HG03066 (cell line): ENCODE results near the gene FOXP2.

Source experiments
- ATAC-seq: cut with Tn5 transposase; IDR thresholded peaks from one replicate; pipeline ENCODE4 v1.9.1; 2021; ENCODE audit warnings: low read depth; ENCODE audit not compliant: unreplicated experiment

The FOXP2 gene

DNA sequence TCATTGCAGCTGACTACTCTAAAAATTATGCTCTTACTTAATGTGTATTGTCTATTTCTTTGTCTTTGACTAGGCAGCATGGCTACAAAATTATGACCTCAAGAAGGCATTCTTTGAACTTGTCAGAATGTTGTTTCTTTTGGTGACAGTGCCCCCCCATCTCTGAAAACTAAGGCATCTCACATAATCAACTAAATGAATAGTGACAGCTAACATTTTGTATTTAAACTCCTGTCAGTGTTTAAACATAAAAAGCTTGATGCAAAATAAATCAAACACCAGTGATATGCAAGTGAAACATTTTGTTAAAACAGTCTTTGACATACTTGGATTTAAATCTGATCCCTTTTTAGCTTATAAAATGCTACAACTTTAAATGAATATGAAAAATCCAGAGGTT, 233.5 kb downstream of the FOXP2 start:
- ATAC-seq = no peak

DNA sequence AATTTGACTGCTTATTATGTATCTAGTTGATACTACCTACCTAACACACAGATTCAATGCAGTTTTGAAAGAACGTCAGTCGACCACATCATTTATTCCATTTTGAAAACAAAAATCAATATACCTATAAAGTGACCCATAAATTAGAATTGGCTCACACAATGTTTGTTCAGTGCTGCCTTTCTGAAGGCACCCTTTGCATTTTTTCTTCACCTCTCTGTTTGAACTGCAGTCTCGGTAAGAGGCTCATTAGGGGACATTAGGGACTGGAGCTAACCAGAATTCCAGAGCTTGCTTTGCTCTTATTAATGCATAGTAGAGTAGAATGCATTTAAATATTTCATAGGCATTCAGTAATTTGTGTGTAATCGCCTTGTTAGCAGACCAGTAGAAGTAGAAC, 234.1 kb downstream of the FOXP2 start:
- no peak for ATAC-seq

DNA sequence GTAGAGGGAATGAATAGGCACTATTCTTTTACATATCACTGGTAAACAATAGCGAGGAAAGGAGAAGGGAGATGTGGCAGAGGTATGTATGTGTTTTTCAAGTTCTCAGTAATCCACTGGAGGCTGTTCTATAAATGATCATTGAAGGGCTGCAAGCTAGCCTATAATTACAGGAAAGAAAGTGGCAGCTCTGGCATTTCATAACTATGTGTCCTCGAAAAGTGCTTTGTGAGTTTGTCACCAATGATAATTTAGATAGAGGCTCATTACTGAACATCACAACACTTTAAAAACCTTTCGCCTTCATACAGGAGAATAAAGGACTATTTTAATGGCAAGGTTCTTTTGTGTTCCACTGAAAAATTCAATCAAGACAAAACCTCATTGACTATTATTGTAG, 235.1 kb downstream of the FOXP2 start:
- no peak for ATAC-seq

DNA sequence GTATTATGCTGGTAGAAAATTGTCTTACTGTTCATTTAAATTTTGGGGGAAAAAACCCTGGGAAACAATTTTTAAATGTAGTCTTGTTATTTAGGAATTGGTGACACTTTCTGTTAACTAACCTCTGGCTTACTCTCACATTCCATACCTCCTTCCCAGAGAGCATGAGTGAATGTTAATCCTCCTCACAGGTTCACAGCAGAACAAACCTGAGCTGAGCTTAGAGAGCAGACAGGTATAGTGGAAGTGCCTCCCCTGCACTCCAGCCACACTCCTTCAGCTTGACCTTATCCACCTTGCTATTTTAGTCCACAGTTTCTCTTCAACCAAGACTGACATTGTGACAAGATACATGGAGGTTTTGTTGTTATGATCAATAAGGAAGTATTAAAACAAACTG, 235.9 kb downstream of the FOXP2 start:
- ATAC-seq = no peak

DNA sequence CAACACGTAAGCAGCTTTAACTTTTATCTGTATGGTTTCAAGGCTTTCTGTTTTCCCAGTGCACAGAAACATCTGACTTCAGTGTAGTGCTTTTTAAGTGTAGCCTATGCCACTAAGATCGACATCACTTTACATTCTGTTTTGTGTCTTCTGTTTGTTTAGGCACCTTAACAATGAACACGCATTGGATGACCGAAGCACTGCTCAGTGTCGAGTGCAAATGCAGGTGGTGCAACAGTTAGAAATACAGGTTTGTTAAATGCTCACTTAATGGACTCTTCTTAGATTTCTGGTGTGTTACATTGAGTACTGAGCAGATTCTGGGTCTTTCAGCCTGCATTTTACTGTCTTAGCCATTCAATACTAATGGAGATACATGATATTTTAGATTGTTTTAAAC, 237.4 kb downstream of the FOXP2 start:
- ATAC-seq = no peak

DNA sequence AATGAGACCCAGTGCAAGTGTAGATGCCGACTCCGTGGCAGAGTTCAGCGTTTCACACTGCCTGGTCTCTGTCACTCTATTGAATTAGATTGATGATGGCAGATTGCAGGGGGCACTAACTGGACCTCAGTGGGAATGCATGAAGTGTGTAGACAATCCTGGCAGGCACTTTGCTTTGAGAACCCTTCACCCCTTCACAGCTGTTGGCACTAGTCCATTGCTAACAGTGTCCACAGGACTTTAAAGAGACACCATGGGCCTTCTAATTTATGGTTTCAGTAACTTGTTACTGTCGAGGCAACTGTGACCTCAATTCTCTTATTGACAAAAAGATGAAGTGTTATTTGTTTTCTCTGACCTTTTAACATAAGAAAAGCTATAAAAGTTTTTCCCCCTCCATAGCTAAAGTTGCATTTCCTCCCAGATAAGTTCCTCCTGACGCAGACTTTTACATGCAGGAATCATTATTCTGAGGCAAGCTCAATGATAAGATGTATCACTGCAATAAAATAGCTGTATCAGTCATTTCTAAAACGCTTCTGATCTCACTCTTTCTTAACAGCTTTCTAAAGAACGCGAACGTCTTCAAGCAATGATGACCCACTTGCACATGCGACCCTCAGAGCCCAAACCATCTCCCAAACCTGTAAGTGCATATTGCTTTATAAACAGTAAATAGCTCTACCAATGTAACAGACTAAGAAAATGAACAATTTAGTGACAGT, 238.9 kb downstream of the FOXP2 start:
- ATAC-seq = no peak

DNA sequence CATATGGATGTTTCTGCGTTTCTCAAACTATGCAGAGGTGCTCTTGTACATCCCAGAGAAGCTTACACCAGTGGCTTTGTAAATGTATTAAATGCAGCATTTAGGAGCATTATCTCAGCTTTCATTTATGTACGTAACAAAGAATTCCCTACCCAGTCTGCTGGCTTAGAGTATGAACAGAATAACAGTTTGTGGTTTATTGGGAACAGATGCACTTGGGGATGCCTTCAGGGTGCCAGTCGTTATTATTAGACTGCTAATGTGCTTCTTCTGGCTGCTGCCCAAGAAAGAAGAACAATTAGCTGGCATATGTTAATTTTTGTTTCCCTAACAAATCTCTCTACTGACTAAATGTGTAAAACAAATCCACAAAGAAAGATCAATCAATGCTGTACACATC, 241.9 kb downstream of the FOXP2 start:
- ATAC-seq = no peak

DNA sequence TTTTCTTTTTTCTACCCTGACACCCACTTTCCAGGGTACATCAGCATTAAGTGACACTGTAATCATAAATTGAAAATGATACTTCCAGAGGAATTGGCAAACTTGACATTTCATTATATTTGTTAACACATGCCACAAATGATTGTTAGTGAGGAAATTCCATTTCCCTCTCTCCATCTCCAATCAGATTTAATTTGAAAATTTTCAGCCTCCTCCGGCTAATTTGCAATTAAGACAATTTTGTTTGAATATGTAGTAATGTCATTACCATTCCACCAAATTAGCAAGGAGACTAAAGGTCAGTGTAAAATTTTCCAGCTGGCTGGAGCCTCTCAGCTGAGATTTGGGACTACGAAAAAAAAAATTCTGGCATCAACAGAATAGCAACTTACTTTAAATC, 242.7 kb downstream of the FOXP2 start:
- ATAC-seq = no peak

DNA sequence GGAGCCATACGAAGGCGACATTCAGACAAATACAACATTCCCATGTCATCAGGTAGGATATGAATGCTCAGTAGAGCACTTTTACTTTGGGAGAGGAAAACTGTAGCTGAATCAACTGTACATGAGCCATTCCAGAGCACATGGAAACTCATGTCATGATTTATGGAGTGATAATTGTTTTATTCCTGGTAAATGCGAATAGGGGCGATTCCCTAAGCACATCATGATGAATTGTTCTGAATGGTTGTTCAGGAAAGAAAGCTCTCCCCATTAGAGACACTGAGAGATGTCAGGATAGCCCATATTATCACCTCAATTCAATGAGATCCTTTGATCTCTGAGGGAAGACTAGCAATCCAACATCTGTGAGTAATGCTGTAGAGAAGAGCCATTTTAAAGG, 243.6 kb downstream of the FOXP2 start:
- no peak for ATAC-seq

DNA sequence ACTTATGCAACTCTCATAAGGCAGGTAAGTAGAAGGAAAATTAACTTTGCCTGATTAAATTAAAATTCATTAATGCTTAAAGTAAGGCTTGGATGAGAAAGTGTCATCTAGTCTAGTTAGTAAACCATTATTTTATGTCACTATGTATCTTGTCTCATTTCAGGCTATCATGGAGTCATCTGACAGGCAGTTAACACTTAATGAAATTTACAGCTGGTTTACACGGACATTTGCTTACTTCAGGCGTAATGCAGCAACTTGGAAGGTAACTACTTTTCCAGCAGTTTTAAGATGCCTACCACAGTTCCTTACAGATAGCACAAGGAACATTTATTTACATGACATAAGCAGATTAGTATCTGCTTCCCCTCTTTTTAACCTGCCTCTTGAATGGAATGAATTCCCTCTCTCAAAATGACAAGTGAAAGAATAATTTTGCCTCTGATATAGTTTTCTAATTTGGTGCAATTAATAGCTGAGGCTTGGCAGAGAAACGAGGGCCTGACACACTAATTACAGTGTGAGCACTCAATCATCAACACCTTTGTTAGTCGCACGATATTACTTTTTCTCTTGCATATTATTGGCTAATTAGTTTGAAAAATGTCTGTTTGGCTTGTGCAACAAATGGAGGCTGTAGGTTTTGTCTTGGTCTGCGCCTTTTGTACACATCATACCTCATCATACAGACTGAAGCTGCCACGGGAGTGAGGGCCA, 245.0 kb downstream of the FOXP2 start:
- ATAC-seq = no peak

DNA sequence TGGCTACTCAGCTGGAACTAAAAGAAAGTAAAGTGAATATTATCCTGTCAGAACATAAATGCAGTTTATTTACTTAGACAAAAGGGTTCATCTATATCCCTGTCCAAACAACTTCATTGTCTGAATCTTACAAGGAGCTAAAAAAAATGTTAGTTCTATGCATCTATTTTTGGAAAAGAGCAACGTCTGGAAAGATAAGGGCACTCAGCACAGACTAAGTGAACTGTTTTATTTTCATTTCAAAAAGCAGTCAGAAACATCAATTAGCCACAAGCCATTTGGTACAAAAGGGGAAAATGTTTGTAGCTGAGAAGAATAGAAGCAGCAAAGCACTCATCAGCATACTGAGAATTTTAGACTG, 245.5 kb downstream of the FOXP2 start:
- no peak for ATAC-seq

DNA sequence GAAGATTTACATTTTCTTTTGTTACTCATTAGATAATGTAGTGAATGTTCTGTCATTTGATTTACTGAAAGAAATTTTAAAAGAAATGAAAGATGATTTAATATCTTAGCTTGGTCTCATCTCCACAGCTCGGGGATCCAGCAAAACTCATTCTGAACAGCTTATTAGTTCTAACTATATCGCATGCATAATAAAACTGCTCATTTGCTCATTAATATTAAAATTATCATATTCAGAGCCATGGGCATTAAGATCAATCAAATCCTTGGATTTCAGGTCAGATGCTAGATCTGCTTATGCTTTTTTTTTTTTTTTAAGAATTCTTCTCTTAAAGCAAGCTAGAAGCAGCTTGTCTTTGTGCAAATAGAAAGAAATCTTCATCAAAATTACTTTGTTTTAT, 246.1 kb downstream of the FOXP2 start:
- no peak for ATAC-seq

DNA sequence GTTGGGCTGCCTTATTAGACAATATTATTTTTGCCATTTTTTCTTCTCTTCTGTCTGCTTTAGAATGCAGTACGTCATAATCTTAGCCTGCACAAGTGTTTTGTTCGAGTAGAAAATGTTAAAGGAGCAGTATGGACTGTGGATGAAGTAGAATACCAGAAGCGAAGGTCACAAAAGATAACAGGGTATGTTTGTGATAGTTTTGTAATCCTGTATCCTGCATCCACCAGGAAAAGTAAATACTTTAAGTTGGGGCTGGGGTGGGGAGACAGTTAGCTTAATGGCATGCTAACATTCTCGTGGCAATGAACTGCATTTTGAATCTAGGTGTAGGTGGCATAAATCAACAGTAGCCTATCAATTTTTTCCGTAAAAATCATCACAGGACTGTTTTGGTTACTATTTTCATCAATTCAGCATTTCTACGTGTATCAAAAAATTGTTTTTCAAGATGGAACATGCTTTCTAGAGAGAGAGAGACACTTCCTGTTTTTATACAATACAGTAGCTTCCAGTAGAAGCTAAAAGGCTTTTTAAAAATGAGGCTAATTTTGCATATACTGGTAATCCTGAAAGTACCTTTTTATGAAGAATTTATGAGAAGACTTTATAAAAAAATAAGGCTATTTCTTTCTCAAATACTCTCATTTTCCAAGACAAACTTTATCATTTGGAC, 247.5 kb downstream of the FOXP2 start:
- no peak for ATAC-seq

DNA sequence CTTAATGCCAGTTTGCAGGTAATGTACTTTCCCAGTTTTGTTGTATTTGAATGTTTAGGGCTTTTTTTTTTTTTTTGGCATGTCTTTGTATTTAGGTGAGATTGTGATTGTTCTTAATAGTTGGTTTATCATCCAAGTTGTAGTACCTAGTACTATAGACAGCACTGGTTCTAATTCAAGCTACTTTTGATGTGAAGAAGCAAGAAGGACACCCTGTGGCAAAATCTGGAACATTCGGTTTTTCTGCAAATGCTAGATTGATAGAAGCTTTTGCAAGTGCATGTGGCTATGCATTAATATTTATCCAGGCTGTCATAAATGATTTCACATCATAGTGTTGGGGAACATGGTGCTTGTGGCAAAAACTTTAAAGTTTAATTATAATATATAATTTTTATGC, 248.9 kb downstream of the FOXP2 start:
- ATAC-seq = no peak

DNA sequence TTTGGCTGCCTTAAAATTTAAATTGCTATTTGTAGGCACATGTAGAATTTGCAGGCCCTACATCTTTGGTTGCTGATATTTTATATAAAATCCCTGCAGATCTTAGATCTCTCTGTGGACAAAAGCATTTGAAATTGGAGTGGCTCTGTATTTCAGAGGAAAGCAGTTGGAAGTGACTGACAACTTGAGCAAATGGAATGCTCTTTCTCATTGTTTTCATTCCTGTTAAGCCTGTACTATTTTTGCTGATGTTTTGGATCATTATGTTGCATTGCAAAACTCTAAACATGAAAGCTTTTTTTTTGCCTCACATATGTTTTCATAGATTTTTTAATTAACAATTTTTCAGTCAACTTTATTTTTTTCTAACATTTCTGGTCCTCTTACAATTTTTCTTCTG, 256.1 kb downstream of the FOXP2 start:
- no peak for ATAC-seq

DNA sequence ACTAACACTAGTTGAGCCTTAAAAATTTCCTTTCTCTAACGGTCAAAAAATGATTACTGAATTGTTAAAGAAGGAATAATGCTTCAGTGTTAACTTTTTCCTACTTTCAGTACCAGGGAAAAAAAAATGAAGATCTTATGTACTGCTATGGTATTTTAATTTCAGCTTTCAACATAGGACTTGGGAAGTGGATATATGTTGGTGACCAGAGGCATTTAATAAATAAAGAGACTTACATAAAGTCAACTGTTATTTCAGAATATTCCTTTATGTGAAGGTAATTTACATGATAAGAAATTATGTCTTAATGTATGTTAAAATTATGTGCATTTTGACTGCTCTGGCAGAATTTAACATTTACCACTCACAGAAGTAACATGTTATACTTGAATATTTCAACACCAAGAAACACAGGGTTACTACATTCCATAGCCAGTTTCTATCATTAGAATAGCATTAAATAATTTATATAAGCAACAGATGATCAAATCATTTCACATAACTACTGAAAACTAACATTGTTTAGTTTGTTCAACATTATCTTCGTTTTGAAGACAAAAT, 257.0 kb downstream of the FOXP2 start:
- ATAC-seq = no peak

DNA sequence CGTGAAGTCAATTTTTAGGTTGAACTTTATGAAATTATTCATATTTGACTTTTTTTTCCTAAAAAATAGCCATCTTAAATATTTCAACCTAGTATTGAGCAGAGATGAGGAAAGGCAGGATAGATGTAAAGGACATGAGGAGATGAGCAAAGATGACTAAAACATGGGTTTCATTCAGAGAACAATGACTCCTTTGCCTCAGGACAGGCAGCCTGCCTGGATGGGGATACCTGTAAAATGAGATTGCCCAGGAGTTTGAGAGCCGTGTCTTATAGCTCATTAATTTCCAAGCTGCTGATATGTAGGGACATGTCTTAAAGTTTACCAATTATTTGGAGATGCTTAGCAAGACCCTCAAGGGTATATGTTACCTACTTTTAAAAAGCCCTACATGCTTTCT, 263.5 kb downstream of the FOXP2 start:
- ATAC-seq = no peak

DNA sequence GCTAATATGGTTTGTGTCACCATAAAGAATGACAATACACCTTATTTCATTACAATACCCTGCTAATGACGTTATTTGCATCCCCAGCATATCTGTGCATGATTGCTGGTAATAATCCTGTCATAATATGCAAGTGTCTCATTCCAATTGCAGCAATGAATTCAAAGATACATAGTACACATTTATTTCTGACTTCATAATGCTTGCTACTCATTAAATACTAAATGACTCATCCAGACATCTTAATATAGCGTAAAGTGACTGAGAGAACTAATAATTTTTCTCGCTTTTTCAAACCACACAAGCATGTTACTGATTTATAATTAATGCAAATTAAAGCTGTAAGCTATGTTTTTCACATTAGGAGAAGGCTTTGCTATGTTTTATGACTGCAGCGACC, 272.6 kb downstream of the FOXP2 start:
- ATAC-seq = no peak

DNA sequence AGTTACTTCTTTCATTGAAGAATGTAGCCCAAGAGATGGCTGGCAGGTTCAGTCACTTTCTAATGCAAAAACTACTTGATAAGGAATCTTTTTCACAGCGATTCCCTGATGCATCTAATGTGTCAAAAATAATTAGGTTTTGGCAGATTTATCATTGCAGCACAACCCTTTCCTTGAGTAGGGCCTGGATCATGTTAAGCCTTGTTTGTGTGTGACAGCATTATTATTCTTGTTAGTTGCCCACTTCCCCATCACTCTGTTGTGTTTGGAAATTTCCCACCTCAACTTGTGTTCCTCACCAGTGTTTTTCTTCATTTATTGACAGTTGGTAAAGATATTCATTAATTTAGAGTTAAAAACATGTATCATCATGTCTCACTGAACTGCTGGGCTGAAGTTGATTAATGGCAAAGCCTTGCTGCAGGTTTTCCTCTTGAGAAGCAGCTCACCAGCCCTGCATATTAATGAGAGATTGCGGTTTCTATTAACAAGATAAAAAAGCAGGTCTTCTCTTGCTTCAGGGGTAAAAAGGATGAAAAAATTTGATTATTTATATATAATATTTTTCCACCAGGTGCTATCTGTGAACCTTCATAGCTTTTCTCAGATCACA, 273.9 kb downstream of the FOXP2 start:
- ATAC-seq = no peak

DNA sequence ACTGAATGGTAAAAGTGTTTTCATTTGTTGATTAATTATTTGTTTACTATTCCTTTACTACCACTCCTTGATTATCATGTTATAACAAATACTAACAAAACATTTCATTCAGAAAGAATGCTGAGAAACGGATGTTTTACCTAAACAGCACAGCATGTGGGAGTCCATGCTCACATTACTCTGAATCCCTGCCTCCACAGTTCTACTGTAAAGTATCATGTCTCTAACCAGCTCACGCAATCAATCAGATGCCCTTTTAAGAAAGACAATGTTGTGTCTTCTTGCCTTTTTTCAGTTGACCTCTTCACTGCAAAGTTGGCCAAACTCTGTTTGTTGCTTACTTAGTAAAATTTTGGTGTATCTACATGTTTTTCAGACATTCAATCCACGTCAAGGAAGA, 274.8 kb downstream of the FOXP2 start:
- no peak for ATAC-seq

DNA sequence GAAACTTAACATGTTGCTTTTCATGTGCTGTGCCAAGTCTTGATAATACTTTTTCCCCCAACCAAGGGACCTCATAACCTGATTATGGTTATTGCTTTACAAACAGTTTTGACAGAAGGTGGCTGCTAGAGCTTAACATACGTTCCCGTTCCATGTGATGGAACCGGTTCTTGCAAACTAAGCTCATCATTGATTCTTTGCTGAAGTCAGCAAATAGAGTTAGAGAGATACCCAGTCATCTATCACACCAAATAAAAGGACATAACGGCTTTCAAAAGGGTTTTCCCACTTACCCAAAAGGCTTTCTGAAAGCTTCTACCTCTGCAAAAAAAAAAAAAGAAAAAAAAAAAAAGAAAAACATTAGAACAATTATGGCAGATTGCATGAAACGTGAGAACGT, 277.0 kb downstream of the FOXP2 start:
- ATAC-seq = no peak
